IPS DF 6.9 (cell line): ENCODE measurements around the gene GRID1.

Source experiments
- DNase-seq: peaks from one replicate; pipeline ENCODE4 v3.0.0-alpha.2; 2013; ENCODE audit warnings: low read depth, low spot score
- H3K27ac ChIP-seq: one replicate; pipeline ENCODE4 v1.5.1; 2013; ENCODE audit warnings: low read length, control low read depth
- H3K27me3 ChIP-seq: 2 replicates; pipeline ENCODE4 v1.6.1; 2013; ENCODE audit warnings: mild to moderate bottlenecking, low read length; ENCODE audit not compliant: control insufficient read depth, insufficient read depth
- H3K36me3 ChIP-seq: 2 replicates; pipeline ENCODE4 v1.6.1; 2013; ENCODE audit warnings: low read length; ENCODE audit not compliant: control insufficient read depth, insufficient read depth
- H3K4me1 ChIP-seq: 2 replicates; pipeline ENCODE4 v1.6.1; 2013; ENCODE audit warnings: low read length; ENCODE audit not compliant: control insufficient read depth, insufficient read depth
- H3K4me3 ChIP-seq: 2 replicates; pipeline ENCODE4 v1.5.1; 2013; ENCODE audit warnings: mild to moderate bottlenecking, low read length
- H3K9me3 ChIP-seq: 2 replicates; pipeline ENCODE4 v1.6.1; 2013; ENCODE audit warnings: low read length, inconsistent platforms; ENCODE audit not compliant: control insufficient read depth, insufficient read depth
- WGBS: extraction: QIAGEN DNeasy Blood & Tissue Kit; methylation state at CpG from one replicate; pipeline ENCODE4 v1.1.7; 2013; ENCODE audit warnings: mixed read lengths, missing lambda C conversion rate; ENCODE audit not compliant: insufficient read length, insufficient coverage; 5-methylcytosine and 5-hydroxymethylcytosine counted together

The GRID1 gene

DNA sequence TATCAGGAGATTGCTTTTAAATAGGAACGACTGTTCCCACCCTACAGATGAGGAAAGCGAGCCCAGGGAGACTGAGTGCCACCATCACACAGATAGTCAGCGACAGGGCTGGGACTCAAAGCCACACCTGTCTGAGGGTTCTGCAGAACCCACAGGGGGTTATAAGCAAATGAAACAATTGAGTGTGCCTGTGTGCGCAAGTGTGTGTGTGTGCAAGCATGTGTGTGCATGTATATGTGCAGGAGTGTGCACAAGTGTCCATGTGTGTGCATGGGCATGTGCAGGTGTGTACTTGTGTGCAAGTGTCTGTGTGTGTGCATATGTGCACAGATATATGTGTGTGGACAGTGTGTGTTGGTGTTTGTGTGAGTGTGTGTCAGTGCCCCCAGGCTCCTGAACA lies 280.2 kb downstream of the GRID1 start:
- DNase-seq, result no peak
- Histone ChIP-seq H3K36me3 (no peaks in the 10 kb centered on the region), H3K4me3 (no peak overlapping the region), H3K4me1 (no peaks in the 10 kb centered on the region), H3K27me3 (no peaks in the 10 kb centered on the region), H3K9me3 (no peaks in the 10 kb centered on the region), H3K27ac (no peak overlapping the region)
- no CpG with 5 or more reads among the region's 4 CpGs for WGBS

DNA sequence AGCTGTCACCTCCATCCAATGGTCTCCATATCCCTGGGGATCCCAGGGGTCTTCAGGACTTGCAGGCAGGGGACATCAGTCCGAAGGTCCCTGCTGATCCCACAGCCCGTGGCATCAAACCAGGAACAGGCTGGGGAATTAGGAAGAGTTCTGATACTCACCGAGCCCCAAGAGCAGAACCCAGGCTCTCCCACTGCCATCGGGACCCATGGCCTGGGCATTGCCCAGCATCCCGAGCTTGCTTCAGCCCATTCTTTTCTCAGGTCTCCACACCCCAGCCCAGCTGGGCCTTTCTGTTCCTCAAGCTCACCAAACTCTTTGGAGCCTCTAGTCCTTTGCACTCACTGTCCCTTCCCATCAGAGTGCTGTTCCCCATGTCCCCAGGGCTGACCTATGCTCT lies 280.9 kb downstream of the GRID1 start:
- Histone ChIP-seq H3K9me3 (no peaks in the 10 kb centered on the region), H3K27ac (no peak overlapping the region), H3K4me3 (no peak overlapping the region), H3K27me3 (no peaks in the 10 kb centered on the region), H3K4me1 (no peaks in the 10 kb centered on the region), H3K36me3 (no peaks in the 10 kb centered on the region)
- no CpG with 5 or more reads among the region's 5 CpGs for WGBS
- no peak for DNase-seq

DNA sequence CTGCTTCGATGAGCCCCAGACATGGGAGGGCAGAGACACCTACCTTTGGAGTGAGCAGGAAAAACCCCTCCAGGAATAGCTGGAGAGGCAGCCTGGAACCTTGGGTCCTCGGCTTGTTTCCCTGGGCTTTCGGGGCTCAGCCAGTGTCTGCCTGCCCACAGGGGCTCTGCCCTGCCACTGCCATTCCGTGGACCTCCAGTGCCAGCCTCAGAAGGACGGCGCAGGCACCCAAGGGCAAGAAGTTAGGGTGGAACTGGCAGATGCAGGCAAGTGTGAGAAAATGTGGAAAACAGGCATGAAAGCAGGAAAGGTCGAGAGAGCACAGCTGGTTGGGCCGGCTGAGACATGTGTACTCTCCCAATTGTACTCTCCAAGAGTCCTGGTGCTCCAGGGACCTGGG lies 281.5 kb downstream of the GRID1 start:
- no peaks in the 10 kb centered on the region for H3K27me3 ChIP-seq
- no peaks in the 10 kb centered on the region for H3K36me3 ChIP-seq
- H3K27ac ChIP-seq, result no peak overlapping the region
- WGBS, result no CpG with 5 or more reads among the region's 8 CpGs
- no peak overlapping the region for H3K4me3 ChIP-seq
- no peaks in the 10 kb centered on the region for H3K4me1 ChIP-seq
- DNase-seq, result no peak
- H3K9me3 ChIP-seq, result no peaks in the 10 kb centered on the region

DNA sequence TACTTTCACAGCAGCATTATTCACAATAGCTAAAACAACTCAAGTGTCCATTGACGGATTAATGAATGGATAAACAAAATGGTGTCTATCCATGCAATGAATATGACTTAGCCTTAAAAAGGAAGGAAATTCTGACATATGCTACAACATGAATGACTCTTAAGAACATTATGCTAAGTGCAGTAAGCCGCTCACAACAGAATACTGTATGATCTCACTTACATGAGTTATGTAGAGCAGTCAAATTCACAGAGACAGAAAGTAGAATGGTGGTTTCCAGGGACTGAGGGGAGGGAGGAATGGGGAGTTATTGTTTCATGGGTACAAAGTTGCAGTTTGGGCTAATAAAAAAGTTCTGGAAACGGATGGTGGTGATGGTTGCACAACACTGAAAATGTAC lies 282.0 kb downstream of the GRID1 start:
- whole genome bisulfite sequencing, result no CpG with 5 or more reads among the region's 3 CpGs
- Histone ChIP-seq H3K27me3 (no peaks in the 10 kb centered on the region), H3K27ac (no peak overlapping the region)

DNA sequence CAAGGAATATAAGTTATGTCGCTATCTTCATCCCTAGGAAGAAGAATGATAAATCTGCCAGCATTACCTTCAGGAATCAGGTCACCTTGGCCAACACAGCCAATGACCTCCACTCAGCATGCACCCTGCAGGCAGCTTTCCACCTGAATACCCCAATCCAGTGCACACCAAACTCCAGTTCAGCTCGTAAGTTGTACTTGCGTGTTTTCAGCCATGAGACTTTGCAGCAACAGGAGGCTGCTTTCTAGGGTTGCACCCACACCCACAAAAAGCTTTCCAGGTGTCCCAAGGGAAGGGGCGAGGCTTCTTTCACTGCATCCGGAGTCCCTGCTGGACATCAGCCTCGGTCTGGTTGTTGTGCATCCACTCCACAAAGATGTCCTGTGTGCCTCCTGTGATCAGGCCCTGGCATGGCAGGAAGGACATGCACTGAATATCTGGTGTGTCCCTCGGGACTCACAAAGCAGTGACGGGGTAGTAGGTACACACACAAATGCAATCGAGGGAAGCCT lies 282.9 kb downstream of the GRID1 start:
- Histone ChIP-seq H3K27ac (no peak overlapping the region), H3K9me3 (no peaks in the 10 kb centered on the region), H3K4me1 (0 out of 2 replicates have a peak, but pooled peaks cover 2% of the 10 kb centered on the region), H3K36me3 (no peaks in the 10 kb centered on the region), H3K27me3 (no peaks in the 10 kb centered on the region), H3K4me3 (no peak overlapping the region)
- WGBS, result no CpG with 5 or more reads among the region's 9 CpGs
- DNase-seq, result no peak

More for the DNA sequence above, 282.0 kb downstream of the GRID1 start:
- Histone ChIP-seq H3K4me1 (no peaks in the 10 kb centered on the region), H3K36me3 (no peaks in the 10 kb centered on the region), H3K4me3 (no peak overlapping the region), H3K9me3 (no peaks in the 10 kb centered on the region)
- no peak for DNase-seq

DNA sequence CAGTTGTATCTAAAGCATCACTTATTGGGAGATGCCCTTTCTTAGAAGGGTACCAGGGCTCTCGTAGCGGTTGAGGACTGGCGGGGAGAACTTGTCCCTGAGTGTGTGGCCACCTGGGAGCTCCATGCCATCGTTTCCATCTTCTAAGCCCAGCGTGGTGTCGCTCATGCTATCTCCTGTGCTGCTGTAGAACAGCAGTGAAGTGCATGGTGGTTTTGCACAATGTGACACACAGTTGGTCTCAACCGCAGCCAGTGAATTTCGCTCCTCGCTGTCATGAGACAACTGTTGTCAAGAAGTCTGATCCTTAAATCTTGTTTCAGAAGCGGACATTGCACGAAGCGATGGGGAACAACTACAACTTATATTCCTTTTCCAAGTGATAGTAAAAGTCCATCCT lies 283.4 kb downstream of the GRID1 start:
- Histone ChIP-seq H3K36me3 (no peaks in the 10 kb centered on the region), H3K27me3 (no peaks in the 10 kb centered on the region), H3K4me3 (no peak overlapping the region), H3K9me3 (no peaks in the 10 kb centered on the region), H3K27ac (no peak overlapping the region), H3K4me1 (0 out of 2 replicates have a peak, but pooled peaks cover 5% of the 10 kb centered on the region)
- no CpG with 5 or more reads among the region's 12 CpGs for WGBS
- DNase-seq, result no peak

DNA sequence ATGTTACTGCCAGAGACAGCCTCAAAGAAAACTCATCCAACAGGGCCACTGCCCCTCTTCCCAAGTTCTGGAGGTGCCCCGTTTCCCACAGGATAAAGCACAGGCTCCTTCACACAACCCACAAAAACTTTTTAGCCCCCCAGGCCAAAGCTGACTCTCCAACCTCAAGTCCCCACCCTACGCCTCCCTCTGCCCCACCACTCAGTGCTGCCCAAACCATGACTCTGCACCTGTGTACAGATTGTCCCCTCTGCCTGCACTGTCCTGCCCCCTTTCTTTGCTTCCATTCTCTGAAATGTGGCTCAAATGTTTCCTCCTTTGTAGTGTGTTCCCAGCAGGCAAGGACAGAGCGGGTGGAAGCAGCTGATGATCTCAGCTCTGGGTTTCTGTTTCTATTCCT lies 284.0 kb downstream of the GRID1 start:
- no CpG with 5 or more reads among the region's 3 CpGs for WGBS
- H3K4me1 ChIP-seq, result 0 out of 2 replicates have a peak, but pooled peaks cover 5% of the 10 kb centered on the region
- no peaks in the 10 kb centered on the region for H3K27me3 ChIP-seq
- H3K4me3 ChIP-seq, result no peak overlapping the region
- H3K27ac ChIP-seq, result no peak overlapping the region
- DNase-seq, result no peak
- H3K36me3 ChIP-seq, result no peaks in the 10 kb centered on the region
- no peaks in the 10 kb centered on the region for H3K9me3 ChIP-seq

DNA sequence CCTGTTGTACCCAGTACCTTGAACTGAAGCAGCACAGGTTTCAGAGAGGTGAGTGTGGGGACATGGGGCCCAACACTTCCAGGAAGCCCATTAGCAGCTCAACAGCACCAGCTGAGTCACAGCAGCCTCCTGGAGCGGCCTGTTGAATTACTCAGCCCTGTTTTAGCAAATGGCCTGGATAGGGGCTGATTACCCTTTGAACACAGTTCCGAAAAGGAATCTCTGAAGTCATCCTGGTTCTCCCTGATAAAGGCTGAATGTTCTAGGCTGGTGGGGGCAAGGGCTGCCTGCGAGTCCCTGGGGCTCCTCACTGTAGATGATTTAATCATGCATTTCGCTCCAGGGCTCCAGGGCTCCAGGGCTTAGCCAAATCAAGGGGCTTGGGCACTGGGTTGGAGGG lies 287.5 kb downstream of the GRID1 start:
- no CpG with 5 or more reads among the region's 4 CpGs for WGBS
- no peak overlapping the region for H3K27ac ChIP-seq
- DNase-seq, result no peak

DNA sequence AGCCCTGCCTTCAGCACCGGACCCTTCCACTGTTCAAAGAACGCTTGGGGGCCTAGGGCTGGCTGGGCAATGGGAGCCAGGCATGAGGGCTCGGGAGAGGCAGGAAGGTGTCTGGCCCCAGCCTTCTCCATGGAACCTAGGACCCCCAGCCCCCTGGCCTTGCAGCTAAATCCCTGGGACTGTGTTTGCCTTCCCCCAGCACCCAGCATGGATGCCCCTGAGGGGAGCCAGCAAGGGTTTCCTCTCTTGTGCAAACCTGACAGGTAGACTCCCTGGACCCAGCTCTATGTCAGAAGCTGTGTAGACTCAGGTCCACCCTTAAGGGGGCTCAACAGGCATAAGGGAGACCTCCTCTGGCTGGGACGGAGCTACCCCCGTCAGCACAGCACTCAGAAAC lies 288.0 kb downstream of the GRID1 start:
- WGBS, result no CpG with 5 or more reads among the region's 5 CpGs
- Histone ChIP-seq H3K36me3 (no peaks in the 10 kb centered on the region), H3K27ac (no peak overlapping the region)

More for the DNA sequence above, 287.5 kb downstream of the GRID1 start:
- Histone ChIP-seq H3K4me3 (no peak overlapping the region), H3K36me3 (no peaks in the 10 kb centered on the region), H3K4me1 (0 out of 2 replicates have a peak, but pooled peaks cover 5% of the 10 kb centered on the region), H3K9me3 (no peaks in the 10 kb centered on the region), H3K27me3 (no peaks in the 10 kb centered on the region)

DNA sequence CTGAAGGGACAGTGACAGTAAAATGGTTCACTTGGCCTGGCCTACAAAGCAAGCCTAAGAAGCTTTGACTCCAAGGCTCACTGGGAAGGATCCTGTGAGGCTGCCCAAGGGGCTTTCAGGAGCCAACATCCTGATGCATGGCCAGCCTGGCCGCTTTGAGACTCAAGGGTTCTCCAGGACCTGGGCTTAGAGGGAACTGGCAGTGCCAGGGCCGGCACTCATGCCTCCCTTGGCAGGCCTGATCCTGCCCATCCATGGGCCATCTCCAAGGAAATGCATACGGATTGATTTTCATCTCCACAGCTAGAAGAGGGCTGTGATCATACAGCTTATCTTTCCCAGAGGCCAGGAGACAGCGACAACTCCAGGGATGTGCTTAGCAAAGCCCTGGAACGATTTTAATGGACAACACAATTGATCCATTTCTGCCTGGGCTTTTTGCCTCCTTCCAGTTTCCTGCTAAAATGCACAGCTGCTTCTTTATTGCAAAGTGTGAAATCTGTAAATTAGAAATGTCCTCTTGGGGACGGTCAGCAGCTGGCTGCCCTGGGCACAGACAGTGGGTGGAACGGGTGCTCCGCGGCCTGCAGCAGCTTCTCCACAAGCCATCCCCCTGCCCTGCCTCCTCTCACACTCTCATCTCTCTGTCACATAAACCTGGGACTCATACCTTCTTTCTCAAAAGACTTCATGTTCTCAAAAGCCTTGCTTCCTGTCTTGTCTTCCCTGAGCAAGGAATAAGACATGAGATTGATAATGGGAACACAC lies 288.5 kb downstream of the GRID1 start:
- DNase-seq, result no peak
- Histone ChIP-seq H3K36me3 (no peaks in the 10 kb centered on the region), H3K27me3 (no peaks in the 10 kb centered on the region), H3K4me1 (0 out of 2 replicates have a peak, but pooled peaks cover 5% of the 10 kb centered on the region), H3K4me3 (no peak overlapping the region), H3K27ac (no peak overlapping the region), H3K9me3 (no peaks in the 10 kb centered on the region)
- WGBS, result no CpG with 5 or more reads among the region's 9 CpGs

More for the DNA sequence above, 288.0 kb downstream of the GRID1 start:
- Histone ChIP-seq H3K4me1 (0 out of 2 replicates have a peak, but pooled peaks cover 5% of the 10 kb centered on the region), H3K27me3 (no peaks in the 10 kb centered on the region), H3K9me3 (no peaks in the 10 kb centered on the region), H3K4me3 (no peak overlapping the region)
- DNase-seq, result no peak

DNA sequence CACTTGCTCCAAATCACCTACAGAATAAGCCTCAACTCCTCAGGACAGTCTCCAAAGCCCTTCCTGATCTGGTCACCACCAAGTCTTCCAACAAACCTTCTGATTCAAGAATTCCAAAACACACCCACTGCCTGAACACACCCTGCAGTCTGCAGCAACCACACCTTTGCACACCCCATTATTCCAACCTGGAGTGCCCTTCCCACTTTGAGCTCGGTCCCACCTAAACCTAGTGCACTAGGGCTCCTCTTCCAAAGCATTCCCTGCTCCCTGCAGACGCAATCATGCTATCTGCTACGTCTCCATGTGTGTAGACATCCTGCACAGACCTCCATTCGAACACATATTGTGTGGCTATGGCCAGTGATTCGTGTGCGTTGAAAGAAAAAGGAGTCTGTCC lies 289.3 kb downstream of the GRID1 start:
- Histone ChIP-seq H3K4me1 (0 out of 2 replicates have a peak, but pooled peaks cover 5% of the 10 kb centered on the region), H3K36me3 (no peaks in the 10 kb centered on the region), H3K27me3 (no peaks in the 10 kb centered on the region), H3K27ac (no peak overlapping the region), H3K9me3 (no peaks in the 10 kb centered on the region), H3K4me3 (no peak overlapping the region)
- no CpG with 5 or more reads among the region's 6 CpGs for WGBS
- no peak for DNase-seq
